PFSK-1 (cell line): ENCODE measurements around the gene TMEM254.

Experiments used
- FOXP2 ChIP-seq: optimal IDR thresholded peaks from 2 replicates; pipeline ENCODE3; 2011; ENCODE audit warnings: borderline replicate concordance, control low read depth, inconsistent platforms; ENCODE audit not compliant: insufficient read depth; ENCODE audit errors: extremely low read length, extremely low read depth
- POLR2AphosphoS5 ChIP-seq: IDR thresholded peaks from 2 replicates; pipeline ENCODE4 v1.6.1; 2012; ENCODE audit warnings: low read depth, mild to moderate bottlenecking, control low read depth, low read length, moderate library complexity
- TAF1 ChIP-seq: IDR thresholded peaks from 2 replicates; pipeline ENCODE4 v1.6.1; 2012; ENCODE audit warnings: low read length, control low read depth, borderline replicate concordance; ENCODE audit not compliant: insufficient read depth
- TF ChIP-seq, protein P1 (sequence below), 2 experiments: IDR thresholded peaks; 2 replicates each; pipeline versions ENCODE4 v1.6.1 to v1.8.0; 2011 to 2012; ENCODE audit warnings: low read depth in 2 of 2, low read length in 2 of 2, control low read depth in 1 of 2, inconsistent platforms in 1 of 2, mild to moderate bottlenecking in 1 of 2, moderate library complexity in 1 of 2; ENCODE audit not compliant: insufficient read depth in 1 of 2

DNA sequence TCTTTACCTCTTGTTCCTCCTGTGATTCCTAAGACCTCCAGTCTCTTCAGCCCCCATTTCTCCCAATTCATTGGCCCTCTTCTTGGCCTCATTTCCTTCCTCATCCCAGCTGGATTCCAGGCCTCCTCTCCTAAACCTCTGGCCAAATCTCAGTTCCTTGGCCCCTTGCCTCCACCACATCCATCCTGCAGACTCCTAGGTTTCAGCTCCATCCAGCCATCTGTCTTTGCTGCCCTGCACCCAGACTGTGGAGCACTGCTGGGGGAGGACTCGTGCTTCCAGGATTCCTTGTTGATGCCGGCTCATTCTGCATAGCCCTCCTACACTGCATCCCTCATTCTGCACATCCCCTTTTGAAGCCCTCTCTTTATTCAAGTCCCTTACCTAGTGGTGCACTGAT, 60.8 kb downstream of the TMEM254 start:
- TF ChIP-seq, protein P1, sequence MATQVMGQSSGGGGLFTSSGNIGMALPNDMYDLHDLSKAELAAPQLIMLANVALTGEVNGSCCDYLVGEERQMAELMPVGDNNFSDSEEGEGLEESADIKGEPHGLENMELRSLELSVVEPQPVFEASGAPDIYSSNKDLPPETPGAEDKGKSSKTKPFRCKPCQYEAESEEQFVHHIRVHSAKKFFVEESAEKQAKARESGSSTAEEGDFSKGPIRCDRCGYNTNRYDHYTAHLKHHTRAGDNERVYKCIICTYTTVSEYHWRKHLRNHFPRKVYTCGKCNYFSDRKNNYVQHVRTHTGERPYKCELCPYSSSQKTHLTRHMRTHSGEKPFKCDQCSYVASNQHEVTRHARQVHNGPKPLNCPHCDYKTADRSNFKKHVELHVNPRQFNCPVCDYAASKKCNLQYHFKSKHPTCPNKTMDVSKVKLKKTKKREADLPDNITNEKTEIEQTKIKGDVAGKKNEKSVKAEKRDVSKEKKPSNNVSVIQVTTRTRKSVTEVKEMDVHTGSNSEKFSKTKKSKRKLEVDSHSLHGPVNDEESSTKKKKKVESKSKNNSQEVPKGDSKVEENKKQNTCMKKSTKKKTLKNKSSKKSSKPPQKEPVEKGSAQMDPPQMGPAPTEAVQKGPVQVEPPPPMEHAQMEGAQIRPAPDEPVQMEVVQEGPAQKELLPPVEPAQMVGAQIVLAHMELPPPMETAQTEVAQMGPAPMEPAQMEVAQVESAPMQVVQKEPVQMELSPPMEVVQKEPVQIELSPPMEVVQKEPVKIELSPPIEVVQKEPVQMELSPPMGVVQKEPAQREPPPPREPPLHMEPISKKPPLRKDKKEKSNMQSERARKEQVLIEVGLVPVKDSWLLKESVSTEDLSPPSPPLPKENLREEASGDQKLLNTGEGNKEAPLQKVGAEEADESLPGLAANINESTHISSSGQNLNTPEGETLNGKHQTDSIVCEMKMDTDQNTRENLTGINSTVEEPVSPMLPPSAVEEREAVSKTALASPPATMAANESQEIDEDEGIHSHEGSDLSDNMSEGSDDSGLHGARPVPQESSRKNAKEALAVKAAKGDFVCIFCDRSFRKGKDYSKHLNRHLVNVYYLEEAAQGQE (IDR thresholded peaks at IDR 0.05; ENCODE audit: insufficient read depth in 1 of 2, low read depth in 2 of 2, low read length in 2 of 2), result no peak
- TF ChIP-seq TAF1 (no peak), FOXP2 (no peak), POLR2AphosphoS5 (no peak)
